Bronchial epithelial cell (primary cell): ENCODE data around the gene GTPBP1. TPM values are rescaled to one million over a fixed set of nuclear protein-coding genes. Genes with fewer than 3 reads are reported as not detected.

Experiments used
- DNase-seq: peaks from one replicate; pipeline ENCODE4 v3.0.0-alpha.2; 2010; ENCODE audit warnings: low read depth
- FAIRE-seq: peaks from 2 replicates; lab custom pipeline; 2011; peaks lifted over from hg19 to GRCh38; lab: Jason Lieb, UNC
- H3K27me3 ChIP-seq: 2 replicates; pipeline ENCODE4 v1.5.1; 2011; ENCODE audit warnings: low read length; ENCODE audit not compliant: control insufficient read depth, insufficient read depth
- H3K36me3 ChIP-seq: 2 replicates; pipeline ENCODE4 v1.5.1; 2011; ENCODE audit warnings: low read length; ENCODE audit not compliant: control insufficient read depth, insufficient read depth
- H3K4me3 ChIP-seq: 2 replicates; pipeline ENCODE4 v1.5.1; 2011; ENCODE audit warnings: mild to moderate bottlenecking, low read depth, low read length, control low read depth
- CTCF ChIP-seq: IDR thresholded peaks from 2 replicates; pipeline ENCODE4 v1.5.1; 2011; ENCODE audit warnings: mild to moderate bottlenecking, moderate library complexity, low read length, control low read depth, inconsistent platforms; ENCODE audit not compliant: insufficient read depth, severe bottlenecking
- total RNA-seq: library from RNA; depleted of rRNA; stranded (reverse); fragments of >200 nt; gene quantifications from 2 replicates; pipeline ENCODE4 v1.2.1, GENCODE V29; 2014

Gene GTPBP1
- total RNA-seq, 1 donor from 2014 or later = 28.7 TPM

- H3K36me3 ChIP-seq = peaks cover 18% of the 10 kb centered on the region
- H3K4me3 ChIP-seq = peak within 1 kb of the TSS; percentile 72
- peak; percentile 84 for TF ChIP-seq CTCF
- FAIRE-seq (no peak), DNase-seq (peak; percentile 70)
- no peaks in the 10 kb centered on the region for H3K27me3 ChIP-seq
Observed at GRCh38 chr22:38681582-38682335, 24.0 kb upstream of the GTPBP1 start, which contains the start of gene TOMM22. TOMM22 (plus strand) TSS chr22:38681957; CDS start chr22:38681979, 22 bp downstream.

- no peak overlapping the region for H3K4me3 ChIP-seq
- DNase-seq = no peak
- H3K36me3 ChIP-seq = peaks cover 35% of the 10 kb centered on the region
- FAIRE-seq = no peak
- no peaks in the 10 kb centered on the region for H3K27me3 ChIP-seq
- TF ChIP-seq CTCF = no peak
Observed at GRCh38 chr22:38684895-38685294, 20.8 kb upstream of the GTPBP1 start.

GRCh38 chr22:38685761-38686160 is 20.0 kb upstream of the GTPBP1 start:
- no peak overlapping the region for H3K4me3 ChIP-seq
- TF ChIP-seq CTCF = no peak
- FAIRE-seq (no peak), DNase-seq (no peak)
- H3K36me3 ChIP-seq = peaks cover 35% of the 10 kb centered on the region
- no peaks in the 10 kb centered on the region for H3K27me3 ChIP-seq

- DNase-seq (no peak), FAIRE-seq (no peak)
- H3K27me3 ChIP-seq = no peaks in the 10 kb centered on the region
- no peak overlapping the region for H3K4me3 ChIP-seq
- TF ChIP-seq CTCF = no peak
- peaks cover 37% of the 10 kb centered on the region for H3K36me3 ChIP-seq
Observed at GRCh38 chr22:38689651-38690050, 16.1 kb upstream of the GTPBP1 start.

GRCh38 chr22:38694049-38694448 is 11.7 kb upstream of the GTPBP1 start:
- peaks cover 10% of the 10 kb centered on the region for H3K36me3 ChIP-seq
- no peak for TF ChIP-seq CTCF
- DNase-seq = no peak
- FAIRE-seq = no peak
- H3K4me3 ChIP-seq = no peak overlapping the region
- H3K27me3 ChIP-seq = no peaks in the 10 kb centered on the region
